Measurements from ENCODE around the gene PITPNC1. TPM values are rescaled to one million over a fixed set of nuclear protein-coding genes. Genes with fewer than 3 reads are reported as not detected.

The PITPNC1 gene
- total RNA-seq, 1 experiment from 2014 or later, result 35.5 TPM

DNA sequence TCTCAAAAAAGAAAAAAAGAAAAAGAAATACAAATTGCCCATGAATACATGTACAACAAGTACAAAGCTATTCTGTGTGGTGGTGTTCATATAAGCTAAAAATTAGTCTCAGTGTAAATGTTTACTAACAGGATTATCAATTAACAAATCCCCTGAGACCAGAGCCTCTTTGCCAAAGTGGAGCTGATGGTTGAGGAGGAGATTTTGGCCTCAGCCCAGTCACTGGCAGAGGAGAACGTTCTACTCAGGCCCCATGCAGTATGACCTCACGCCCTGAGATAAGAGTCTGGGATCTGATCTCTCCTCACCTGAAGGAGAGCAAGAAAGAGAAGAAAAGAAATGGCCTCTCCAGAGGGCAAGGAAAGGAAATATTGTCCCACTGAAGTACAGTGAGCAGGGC lies 305.1 kb downstream of the PITPNC1 start:
- Histone ChIP-seq H3K27me3 (replicated peaks; ENCODE audit: insufficient read depth, low read depth, low read length, poor library complexity) (no peaks in the 10 kb centered on the region), H3K4me3 (ENCODE audit: low read depth, low read length, poor library complexity, severe bottlenecking) (no peak overlapping the region), H3K36me3 (ENCODE audit: insufficient read depth, low read length, poor library complexity, severe bottlenecking) (no peaks in the 10 kb centered on the region), H3K27ac (ENCODE audit: low read depth, low read length, poor library complexity, severe bottlenecking) (no peak overlapping the region), H3K9me3 (ENCODE audit: low read depth, low read length, poor library complexity, severe bottlenecking) (no peaks in the 10 kb centered on the region), H3K4me1 (ENCODE audit: insufficient read depth, low read length, poor library complexity, severe bottlenecking) (peaks cover 32% of the 10 kb centered on the region)
- no TSS peak for BruUV-seq (replicated peaks)
- peak; percentile 67 for DNase-seq (ENCODE audit: low spot score)
- ChIA-PET POLR2A (ENCODE audit: low non-redundant PET) (interaction anchor here (0.6 kb wide), 1 partner anchor 143 kb away, joined by 4 read pairs; the partner anchor contains the start of gene BPTF), CTCF (no interaction called here)
- intact Hi-C loops (cut with micrococcal nuclease; ENCODE audit: unreplicated experiment), result loop anchor here (10.0 kb wide), 1 partner anchor 207 kb away; no protein-coding TSS in a partner anchor
- TF ChIP-seq EZH2 (IDR thresholded peaks at IDR 0.05; ENCODE audit: borderline replicate concordance, low read depth, low read length, poor library complexity, severe bottlenecking), result no peak
- TF ChIP-seq, protein P1, sequence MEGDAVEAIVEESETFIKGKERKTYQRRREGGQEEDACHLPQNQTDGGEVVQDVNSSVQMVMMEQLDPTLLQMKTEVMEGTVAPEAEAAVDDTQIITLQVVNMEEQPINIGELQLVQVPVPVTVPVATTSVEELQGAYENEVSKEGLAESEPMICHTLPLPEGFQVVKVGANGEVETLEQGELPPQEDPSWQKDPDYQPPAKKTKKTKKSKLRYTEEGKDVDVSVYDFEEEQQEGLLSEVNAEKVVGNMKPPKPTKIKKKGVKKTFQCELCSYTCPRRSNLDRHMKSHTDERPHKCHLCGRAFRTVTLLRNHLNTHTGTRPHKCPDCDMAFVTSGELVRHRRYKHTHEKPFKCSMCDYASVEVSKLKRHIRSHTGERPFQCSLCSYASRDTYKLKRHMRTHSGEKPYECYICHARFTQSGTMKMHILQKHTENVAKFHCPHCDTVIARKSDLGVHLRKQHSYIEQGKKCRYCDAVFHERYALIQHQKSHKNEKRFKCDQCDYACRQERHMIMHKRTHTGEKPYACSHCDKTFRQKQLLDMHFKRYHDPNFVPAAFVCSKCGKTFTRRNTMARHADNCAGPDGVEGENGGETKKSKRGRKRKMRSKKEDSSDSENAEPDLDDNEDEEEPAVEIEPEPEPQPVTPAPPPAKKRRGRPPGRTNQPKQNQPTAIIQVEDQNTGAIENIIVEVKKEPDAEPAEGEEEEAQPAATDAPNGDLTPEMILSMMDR (conservative IDR thresholded peaks at IDR 0.05; ENCODE audit: low read depth, low read length), result no peak

DNA sequence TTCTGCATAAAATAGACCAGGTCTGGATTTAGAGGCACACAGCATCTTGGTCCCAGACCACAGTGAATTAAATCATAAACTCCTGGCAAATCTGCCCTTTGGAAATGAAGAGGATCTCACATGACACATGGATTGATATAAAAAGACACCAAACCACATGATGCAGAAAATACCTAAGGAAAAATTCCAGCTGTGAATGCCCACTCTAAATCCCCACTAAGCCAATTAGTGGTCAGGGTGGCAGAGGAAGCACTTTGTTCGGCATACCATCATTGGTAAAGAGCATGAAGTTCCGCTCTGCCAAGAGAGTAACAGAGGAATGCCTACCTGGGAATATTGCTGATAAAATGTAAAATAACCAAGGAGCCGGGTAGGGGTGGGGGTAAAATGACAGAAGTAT lies 308.3 kb downstream of the PITPNC1 start:
- H3K27me3 ChIP-seq (replicated peaks; ENCODE audit: insufficient read depth, low read depth, low read length, poor library complexity), result no peaks in the 10 kb centered on the region
- POLR2A ChIA-PET (ENCODE audit: low non-redundant PET), result no interaction called here
- peak; percentile 79 for DNase-seq (ENCODE audit: low spot score)
- TF ChIP-seq, protein P1 (conservative IDR thresholded peaks at IDR 0.05; ENCODE audit: low read depth, low read length), result no peak
- TF ChIP-seq EZH2 (IDR thresholded peaks at IDR 0.05; ENCODE audit: borderline replicate concordance, low read depth, low read length, poor library complexity, severe bottlenecking), result no peak
- peaks cover 38% of the 10 kb centered on the region for H3K4me1 ChIP-seq (ENCODE audit: insufficient read depth, low read length, poor library complexity, severe bottlenecking)
- CTCF ChIA-PET, result no interaction called here
- no peak overlapping the region for H3K4me3 ChIP-seq (ENCODE audit: low read depth, low read length, poor library complexity, severe bottlenecking)
- no peaks in the 10 kb centered on the region for H3K36me3 ChIP-seq (ENCODE audit: insufficient read depth, low read length, poor library complexity, severe bottlenecking)
- intact Hi-C loops (cut with micrococcal nuclease; ENCODE audit: unreplicated experiment), result loop anchor here (10.0 kb wide), 1 partner anchor 211 kb away; no protein-coding TSS in a partner anchor
- no peaks in the 10 kb centered on the region for H3K9me3 ChIP-seq (ENCODE audit: low read depth, low read length, poor library complexity, severe bottlenecking)
- H3K27ac ChIP-seq (ENCODE audit: low read depth, low read length, poor library complexity, severe bottlenecking), result no peak overlapping the region
- BruUV-seq (replicated peaks), result no TSS peak

DNA sequence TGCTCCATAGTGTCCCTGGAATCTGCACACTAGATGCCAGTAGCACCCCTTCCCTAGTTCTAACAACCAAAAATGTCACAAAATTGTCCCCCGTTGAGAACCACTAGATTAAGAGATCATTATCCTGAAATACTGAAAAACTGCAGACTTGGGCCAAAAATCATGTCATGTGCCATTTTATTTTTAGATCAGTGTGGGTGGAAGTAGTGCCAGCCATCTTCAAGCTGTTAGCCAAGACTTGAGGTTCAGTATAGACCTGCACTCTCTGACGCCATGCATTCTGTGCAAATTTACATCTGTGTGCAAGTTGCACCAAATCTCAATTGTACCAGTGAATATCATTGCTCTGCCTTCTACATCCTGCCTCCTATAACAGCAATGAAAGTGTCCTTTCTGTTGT lies 309.2 kb downstream of the PITPNC1 start:
- POLR2A ChIA-PET (ENCODE audit: low non-redundant PET), result no interaction called here
- BruUV-seq (replicated peaks), result no TSS peak

More for the DNA sequence above, 309.2 kb downstream of the PITPNC1 start:
- no peak for DNase-seq (ENCODE audit: low spot score)
- CTCF ChIA-PET, result no interaction called here
- intact Hi-C loops (cut with micrococcal nuclease; ENCODE audit: unreplicated experiment), result loop anchor here (10.0 kb wide), 1 partner anchor 211 kb away; no protein-coding TSS in a partner anchor
- H3K27me3 ChIP-seq (replicated peaks; ENCODE audit: insufficient read depth, low read depth, low read length, poor library complexity), result no peaks in the 10 kb centered on the region
- no peak overlapping the region for H3K4me3 ChIP-seq (ENCODE audit: low read depth, low read length, poor library complexity, severe bottlenecking)
- TF ChIP-seq, protein P1 (conservative IDR thresholded peaks at IDR 0.05; ENCODE audit: low read depth, low read length), result no peak
- no peak for TF ChIP-seq EZH2 (IDR thresholded peaks at IDR 0.05; ENCODE audit: borderline replicate concordance, low read depth, low read length, poor library complexity, severe bottlenecking)
- no peaks in the 10 kb centered on the region for H3K36me3 ChIP-seq (ENCODE audit: insufficient read depth, low read length, poor library complexity, severe bottlenecking)
- H3K27ac ChIP-seq (ENCODE audit: low read depth, low read length, poor library complexity, severe bottlenecking), result no peak overlapping the region
- no peaks in the 10 kb centered on the region for H3K9me3 ChIP-seq (ENCODE audit: low read depth, low read length, poor library complexity, severe bottlenecking)
- peaks cover 35% of the 10 kb centered on the region for H3K4me1 ChIP-seq (ENCODE audit: insufficient read depth, low read length, poor library complexity, severe bottlenecking)

All from A673 (cell line).